CD14-positive monocyte (primary cell): Measurements from ENCODE around the gene LBHD2. TPM values are rescaled to one million over a fixed set of nuclear protein-coding genes. Genes with fewer than 3 reads are reported as not detected.

ENCODE experiments used
- DNase-seq, 3 donors: peaks; one replicate each; pipeline ENCODE4 v3.0.0-alpha.2; 2011 to 2022
- H2AFZ ChIP-seq: 2 replicates; pipeline ENCODE4 v1.6.0; 2012; ENCODE audit warnings: mild to moderate bottlenecking, low read depth, low read length, inconsistent platforms; ENCODE audit not compliant: insufficient read depth, poor library complexity, severe bottlenecking
- H3K27ac ChIP-seq, 2 donors: 1 replicate in 1 of 2; 2 replicates in 1 of 2; pipeline ENCODE4 v1.5.1; 2012 to 2013; ENCODE audit warnings: low read length in 2 of 2, control low read depth in 1 of 2, inconsistent platforms in 1 of 2, low read depth in 1 of 2, mild to moderate bottlenecking in 1 of 2
- H3K27me3 ChIP-seq, 2 donors: one replicate each; pipeline versions ENCODE4 v1.6.0 to v1.6.1; 2011 to 2013; ENCODE audit warnings: low read length in 2 of 2; ENCODE audit not compliant: control insufficient read depth in 2 of 2, insufficient read depth in 2 of 2
- H3K36me3 ChIP-seq, 2 donors: replicated peaks in 1 of 2; 1 replicate in 1 of 2; 2 replicates in 1 of 2; pipeline versions ENCODE4 v1.5.1 to v1.6.1; 2012 to 2013; ENCODE audit warnings: low read length in 2 of 2, control low read depth in 1 of 2, inconsistent platforms in 1 of 2, mild to moderate bottlenecking in 1 of 2; ENCODE audit not compliant: insufficient read depth in 2 of 2, control insufficient read depth in 1 of 2
- H3K4me1 ChIP-seq, 2 donors: 1 replicate in 1 of 2; 2 replicates in 1 of 2; pipeline versions ENCODE4 v1.5.1 to v1.6.1; 2012 to 2013; ENCODE audit warnings: low read length in 2 of 2, control low read depth in 1 of 2, inconsistent platforms in 1 of 2, mild to moderate bottlenecking in 1 of 2, moderate library complexity in 1 of 2; ENCODE audit not compliant: insufficient read depth in 2 of 2, control insufficient read depth in 1 of 2
- H3K4me2 ChIP-seq: replicated peaks from 2 replicates; pipeline ENCODE3; 2012; ENCODE audit warnings: low read length, moderate library complexity, mild to moderate bottlenecking; ENCODE audit not compliant: poor library complexity, severe bottlenecking; ENCODE audit errors: extremely low read depth
- H3K4me3 ChIP-seq, 3 experiments: fragments of 200-600 bp in 1 of 3; sonication (generic) in 1 of 3; replicated peaks in 1 of 3; 1 replicate in 2 of 3; 2 replicates in 1 of 3; pipeline ENCODE4 v1.5.1; 2011 to 2013; ENCODE audit warnings: low read length in 3 of 3, mild to moderate bottlenecking in 3 of 3, control low read depth in 2 of 3, low read depth in 2 of 3, inconsistent platforms in 1 of 3, moderate library complexity in 1 of 3
- H3K79me2 ChIP-seq: 2 replicates; pipeline ENCODE4 v1.6.0; 2012; ENCODE audit warnings: mild to moderate bottlenecking, control low read depth, inconsistent platforms, low read length, moderate library complexity; ENCODE audit not compliant: insufficient read depth
- H3K9ac ChIP-seq: 2 replicates; pipeline ENCODE4 v1.6.0; 2017; ENCODE audit warnings: low read length, mild to moderate bottlenecking; ENCODE audit not compliant: insufficient read depth, poor library complexity, severe bottlenecking
- H3K9me3 ChIP-seq, 2 donors: replicated peaks in 1 of 2; 1 replicate in 1 of 2; 2 replicates in 1 of 2; pipeline versions ENCODE4 v1.5.1 to v1.6.1; 2012 to 2013; ENCODE audit warnings: low read length in 2 of 2, control low read depth in 1 of 2; ENCODE audit not compliant: control insufficient read depth in 1 of 2, insufficient read depth in 1 of 2
- H4K20me1 ChIP-seq: 2 replicates; pipeline ENCODE4 v1.6.0; 2012; ENCODE audit warnings: mild to moderate bottlenecking, low read length, control low read depth, moderate library complexity; ENCODE audit not compliant: insufficient read depth
- H3K27ac Mint-ChIP-seq, 7 donors: one replicate each; pipeline ENCODE4 v1.8.0; 2020; ENCODE audit warnings: mild to moderate bottlenecking in 7 of 7, mixed read lengths in 7 of 7, moderate library complexity in 6 of 7, inconsistent platforms in 2 of 7
- H3K27me3 Mint-ChIP-seq, 3 donors: one replicate each; pipeline ENCODE4 v1.8.0; 2021 to 2022; ENCODE audit warnings: low read depth in 3 of 3, mild to moderate bottlenecking in 3 of 3, mixed read lengths in 3 of 3, moderate library complexity in 3 of 3, inconsistent platforms in 1 of 3
- H3K36me3 Mint-ChIP-seq, 2 donors: one replicate each; pipeline ENCODE4 v1.8.0; 2020; ENCODE audit warnings: mixed read lengths in 2 of 2, inconsistent platforms in 1 of 2, mild to moderate bottlenecking in 1 of 2
- H3K4me1 Mint-ChIP-seq: one replicate; pipeline ENCODE4 v1.8.0; 2020; ENCODE audit warnings: mild to moderate bottlenecking, mixed read lengths
- H3K4me3 Mint-ChIP-seq, 2 donors: one replicate each; pipeline ENCODE4 v1.8.0; 2020; ENCODE audit warnings: mild to moderate bottlenecking in 2 of 2, mixed read lengths in 2 of 2, moderate library complexity in 1 of 2
- H3K9me3 Mint-ChIP-seq, 7 donors: one replicate each; pipeline ENCODE4 v1.8.0; 2020 to 2022; ENCODE audit warnings: mixed read lengths in 7 of 7, mild to moderate bottlenecking in 6 of 7, moderate library complexity in 6 of 7, inconsistent platforms in 2 of 7
- WGBS: methylation state at CpG from one replicate; pipeline ENCODE4 v1.1.5; 2013; ENCODE audit warnings: missing lambda C conversion rate; ENCODE audit not compliant: insufficient coverage; 5-methylcytosine and 5-hydroxymethylcytosine counted together
- intact Hi-C, 2 donors: fragments of 100-400 bp; cut with micrococcal nuclease; formaldehyde crosslinking; loops; one replicate each; pipeline versions ENCODE4 v1.15.0 to v1.15.1; 2023
- polyA plus RNA-seq, 3 donors: library from polyadenylated mRNA; depleted of rRNA in 1 of 3; unstranded in 2 of 3; stranded (reverse) in 1 of 3; fragments of 300-500 nt in 2 of 3; fragments of >200 nt in 1 of 3; fragmentation: Illumina TruSeq in 2 of 3; gene quantifications; 1 replicate in 2 of 3; 2 replicates in 1 of 3; pipeline ENCODE4 v1.2.3, GENCODE V29; 2012 to 2021
- TF ChIP-seq, protein P1 (sequence below): fragments of 200-600 bp; IDR thresholded peaks from one replicate; pipeline ENCODE4 v1.8.0; 2022; ENCODE audit warnings: antibody characterized with exemption, mild to moderate bottlenecking

Gene LBHD2
- polyA plus RNA-seq, 3 donors, result not detected

DNA sequence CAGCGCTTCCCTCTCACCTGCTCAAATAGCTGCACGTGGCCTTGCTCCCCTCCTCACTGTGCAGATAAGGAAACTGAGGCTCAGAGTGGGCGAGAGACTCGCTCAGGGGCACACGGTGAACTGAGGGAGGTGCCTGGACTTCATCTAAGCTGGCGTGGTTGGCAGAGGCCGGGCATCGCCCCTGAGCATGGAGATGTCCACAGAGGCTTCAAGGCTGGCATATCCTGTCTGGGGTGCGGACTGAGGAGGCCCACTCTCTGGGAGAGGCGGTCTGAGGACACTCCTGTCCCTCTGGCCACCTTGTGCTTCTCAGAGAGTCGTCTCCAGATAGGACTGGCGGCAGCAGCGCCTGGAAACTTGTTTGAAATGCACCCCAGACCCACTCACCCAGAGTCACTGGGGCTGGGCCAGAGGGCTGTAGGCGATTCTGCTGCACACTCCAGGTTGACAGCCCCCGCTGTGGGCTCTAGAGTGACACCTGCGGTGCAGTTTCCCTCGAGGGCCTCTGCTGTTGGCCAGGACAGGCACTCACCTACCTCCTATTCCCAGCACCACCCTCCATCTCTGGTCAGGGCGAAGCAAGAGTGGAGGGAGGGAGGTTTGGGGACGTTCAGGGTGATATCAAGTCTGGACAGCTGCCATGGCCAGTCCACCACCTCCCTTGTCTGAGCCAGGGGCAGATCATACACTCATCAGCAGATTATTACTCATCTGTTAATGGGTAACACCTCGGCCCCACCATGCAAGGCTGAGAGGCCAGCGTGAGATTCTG, 11.2 kb upstream of the LBHD2 start:
- TF ChIP-seq, protein P1, sequence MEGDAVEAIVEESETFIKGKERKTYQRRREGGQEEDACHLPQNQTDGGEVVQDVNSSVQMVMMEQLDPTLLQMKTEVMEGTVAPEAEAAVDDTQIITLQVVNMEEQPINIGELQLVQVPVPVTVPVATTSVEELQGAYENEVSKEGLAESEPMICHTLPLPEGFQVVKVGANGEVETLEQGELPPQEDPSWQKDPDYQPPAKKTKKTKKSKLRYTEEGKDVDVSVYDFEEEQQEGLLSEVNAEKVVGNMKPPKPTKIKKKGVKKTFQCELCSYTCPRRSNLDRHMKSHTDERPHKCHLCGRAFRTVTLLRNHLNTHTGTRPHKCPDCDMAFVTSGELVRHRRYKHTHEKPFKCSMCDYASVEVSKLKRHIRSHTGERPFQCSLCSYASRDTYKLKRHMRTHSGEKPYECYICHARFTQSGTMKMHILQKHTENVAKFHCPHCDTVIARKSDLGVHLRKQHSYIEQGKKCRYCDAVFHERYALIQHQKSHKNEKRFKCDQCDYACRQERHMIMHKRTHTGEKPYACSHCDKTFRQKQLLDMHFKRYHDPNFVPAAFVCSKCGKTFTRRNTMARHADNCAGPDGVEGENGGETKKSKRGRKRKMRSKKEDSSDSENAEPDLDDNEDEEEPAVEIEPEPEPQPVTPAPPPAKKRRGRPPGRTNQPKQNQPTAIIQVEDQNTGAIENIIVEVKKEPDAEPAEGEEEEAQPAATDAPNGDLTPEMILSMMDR, result no peak
- Histone ChIP-seq H3K9ac (no peak overlapping the region), H3K4me3 (no peak overlapping the region), H3K36me3 (no peaks in the 10 kb centered on the region), H4K20me1 (no peaks in the 10 kb centered on the region), H3K27ac (no peak overlapping the region), H3K4me1 (peaks cover 9 to 13% of the 10 kb centered on the region in 2 donors), H2AFZ (no peak overlapping the region), H3K9me3 (no peaks in the 10 kb centered on the region), H3K27me3 (peaks cover 0 to 21% of the 10 kb centered on the region in 2 donors), H3K4me2 (no peak overlapping the region), H3K79me2 (no peaks in the 10 kb centered on the region)
- H3K27ac Mint-ChIP-seq, result no peak overlapping the region
- 92% methylated on average over 17 of the region's 21 CpGs for WGBS
- peaks cover 7 to 43% (median 22%) of the 10 kb centered on the region in 3 donors for H3K27me3 Mint-ChIP-seq
- intact Hi-C loops, result loop anchor here in 1 of 2 donors (10.0 kb wide), 1 partner anchor 112 kb away; no protein-coding TSS in a partner anchor
- H3K9me3 Mint-ChIP-seq, result peaks cover 0 to 3% (median 0%) of the 10 kb centered on the region in 7 donors
- DNase-seq, result peak in 1 of 3 donors; percentile 4
- no peaks in the 10 kb centered on the region for H3K36me3 Mint-ChIP-seq
- H3K4me1 Mint-ChIP-seq, result no peaks in the 10 kb centered on the region
- no peak overlapping the region for H3K4me3 Mint-ChIP-seq

DNA sequence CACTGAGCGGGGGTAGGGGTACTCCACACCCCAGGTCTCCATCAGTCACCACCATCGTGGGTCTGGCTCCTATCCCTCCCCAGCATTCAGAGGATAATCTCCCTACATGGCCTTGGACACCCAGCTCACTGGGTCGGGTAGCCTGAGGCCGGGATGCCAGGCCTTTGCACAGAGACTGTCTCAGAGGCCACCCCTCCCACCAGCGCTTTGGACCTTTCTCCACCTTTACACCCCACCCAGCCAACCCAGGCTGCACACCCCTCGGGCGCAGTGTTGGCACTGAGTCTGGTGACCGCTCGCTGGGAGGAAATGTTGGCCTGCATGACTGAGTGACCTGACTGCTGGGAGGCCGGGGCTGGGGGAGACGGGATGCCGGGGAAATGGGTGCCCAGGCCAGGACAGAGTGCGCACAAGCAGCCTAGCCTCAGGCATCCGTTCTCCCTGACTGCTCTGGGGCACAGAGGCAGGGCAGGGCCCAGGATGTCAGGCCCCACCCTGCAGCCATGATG, 10.6 kb upstream of the LBHD2 start:
- TF ChIP-seq, protein P1, result no peak
- Histone ChIP-seq H3K4me2 (no peak overlapping the region), H2AFZ (no peak overlapping the region), H3K4me1 (peaks cover 9 to 17% of the 10 kb centered on the region in 2 donors), H3K4me3 (no peak overlapping the region), H3K27me3 (peaks cover 0 to 21% of the 10 kb centered on the region in 2 donors), H3K79me2 (no peaks in the 10 kb centered on the region), H3K27ac (no peak overlapping the region), H3K9ac (no peak overlapping the region), H4K20me1 (no peaks in the 10 kb centered on the region), H3K36me3 (no peaks in the 10 kb centered on the region), H3K9me3 (no peaks in the 10 kb centered on the region)
- DNase-seq, result no peak
- peaks cover 7 to 42% (median 22%) of the 10 kb centered on the region in 3 donors for H3K27me3 Mint-ChIP-seq
- 95% methylated on average over 12 of the region's 14 CpGs for WGBS
- peaks cover 0 to 3% (median 0%) of the 10 kb centered on the region in 7 donors for H3K9me3 Mint-ChIP-seq
- H3K4me3 Mint-ChIP-seq, result no peak overlapping the region
- peaks cover 2% of the 10 kb centered on the region for H3K4me1 Mint-ChIP-seq
- no peaks in the 10 kb centered on the region for H3K36me3 Mint-ChIP-seq
- H3K27ac Mint-ChIP-seq, result no peak overlapping the region
- intact Hi-C loops, result loop anchor here in 1 of 2 donors (10.0 kb wide), 1 partner anchor 111 kb away; no protein-coding TSS in a partner anchor
